Liver (tissue), 9 donors: ENCODE data around the gene SERBP1. TPM values are rescaled to one million over a fixed set of nuclear protein-coding genes. Genes with fewer than 3 reads are reported as not detected.

Source experiments
- DNase-seq: peaks from one replicate; pipeline ENCODE4 v3.0.0-alpha.2; 2017; ENCODE audit warnings: low spot score
- H3K27ac ChIP-seq, 2 donors: one replicate each; pipeline ENCODE4 v1.7.0; 2013; ENCODE audit warnings: inconsistent platforms in 2 of 2, low read length in 2 of 2, control low read depth in 1 of 2, low read depth in 1 of 2, mild to moderate bottlenecking in 1 of 2
- H3K27me3 ChIP-seq, 4 donors: one replicate each; pipeline versions ENCODE4 v1.6.1 to v1.7.0; 2013; ENCODE audit warnings: low read length in 3 of 4, inconsistent platforms in 1 of 4, mild to moderate bottlenecking in 1 of 4, moderate library complexity in 1 of 4; ENCODE audit not compliant: control insufficient read depth in 4 of 4, insufficient read depth in 4 of 4
- H3K36me3 ChIP-seq, 4 donors: one replicate each; pipeline versions ENCODE4 v1.6.1 to v1.7.0; 2013; ENCODE audit warnings: low read length in 3 of 4, mild to moderate bottlenecking in 3 of 4, low read depth in 1 of 4, moderate library complexity in 1 of 4; ENCODE audit not compliant: control insufficient read depth in 4 of 4, insufficient read depth in 3 of 4
- H3K4me1 ChIP-seq, 4 donors: one replicate each; pipeline versions ENCODE4 v1.6.1 to v1.7.0; 2013; ENCODE audit warnings: low read length in 3 of 4, mild to moderate bottlenecking in 3 of 4, moderate library complexity in 1 of 4; ENCODE audit not compliant: control insufficient read depth in 4 of 4, insufficient read depth in 4 of 4
- H3K4me3 ChIP-seq, 3 donors: one replicate each; pipeline versions ENCODE4 v1.6.1 to v1.7.0; 2013; ENCODE audit warnings: low read length in 3 of 3, control low read depth in 1 of 3, low read depth in 1 of 3, mild to moderate bottlenecking in 1 of 3
- H3K9ac ChIP-seq, 2 donors: one replicate each; pipeline ENCODE4 v1.7.0; 2013; ENCODE audit warnings: low read length in 2 of 2, mild to moderate bottlenecking in 2 of 2, moderate library complexity in 2 of 2, control low read depth in 1 of 2, low read depth in 1 of 2
- H3K9me3 ChIP-seq, 4 donors: one replicate each; pipeline versions ENCODE4 v1.6.1 to v1.7.0; 2013; ENCODE audit warnings: low read length in 3 of 4; ENCODE audit not compliant: control insufficient read depth in 4 of 4
- ATF3 ChIP-seq: IDR thresholded peaks from 2 replicates; pipeline ENCODE4 v1.6.1; 2016; ENCODE audit warnings: antibody characterized with exemption
- EGR1 ChIP-seq, 2 donors: IDR thresholded peaks; 2 replicates each; pipeline ENCODE4 v1.6.1; 2016 to 2018; ENCODE audit warnings: antibody characterized with exemption in 2 of 2, low read depth in 2 of 2
- FOXA1 ChIP-seq: IDR thresholded peaks from 2 replicates; pipeline ENCODE4 v1.6.1; 2016; ENCODE audit warnings: antibody characterized with exemption
- FOXA2 ChIP-seq: IDR thresholded peaks from 2 replicates; pipeline ENCODE4 v1.6.1; 2016; ENCODE audit warnings: antibody characterized with exemption
- GABPA ChIP-seq, 2 donors: IDR thresholded peaks in 1 of 2; conservative IDR thresholded peaks in 1 of 2; 2 replicates each; pipeline ENCODE4 v1.6.1; 2016; ENCODE audit warnings: antibody characterized with exemption in 2 of 2, mild to moderate bottlenecking in 1 of 2, moderate library complexity in 1 of 2
- HNF4A ChIP-seq, 2 donors: conservative IDR thresholded peaks; 2 replicates each; pipeline ENCODE4 v1.6.1; 2016; ENCODE audit warnings: antibody characterized with exemption in 2 of 2, mild to moderate bottlenecking in 2 of 2
- HNF4G ChIP-seq: IDR thresholded peaks from 2 replicates; pipeline ENCODE4 v1.6.1; 2016; ENCODE audit warnings: antibody characterized with exemption
- JUND ChIP-seq, 2 donors: IDR thresholded peaks; 2 replicates each; pipeline ENCODE4 v1.6.1; 2016; ENCODE audit warnings: antibody characterized with exemption in 2 of 2
- MAX ChIP-seq: IDR thresholded peaks from 2 replicates; pipeline ENCODE4 v1.6.1; 2016; ENCODE audit warnings: antibody characterized with exemption
- NR2F2 ChIP-seq: IDR thresholded peaks from 2 replicates; pipeline ENCODE4 v1.6.1; 2016; ENCODE audit warnings: antibody characterized with exemption
- RAD21 ChIP-seq, 2 donors: IDR thresholded peaks; 2 replicates each; pipeline ENCODE4 v1.6.1; 2016; ENCODE audit warnings: antibody characterized with exemption in 2 of 2, mild to moderate bottlenecking in 2 of 2
- REST ChIP-seq: IDR thresholded peaks from 2 replicates; pipeline ENCODE4 v1.6.1; 2016; ENCODE audit warnings: antibody characterized with exemption, mild to moderate bottlenecking
- RXRA ChIP-seq, 2 donors: IDR thresholded peaks; 2 replicates each; pipeline ENCODE4 v1.6.1; 2017 to 2018; ENCODE audit warnings: antibody characterized with exemption in 2 of 2, mild to moderate bottlenecking in 1 of 2
- SP1 ChIP-seq: IDR thresholded peaks from 2 replicates; pipeline ENCODE4 v1.6.1; 2018; ENCODE audit warnings: antibody characterized with exemption, mild to moderate bottlenecking
- TAF1 ChIP-seq: conservative IDR thresholded peaks from 2 replicates; pipeline ENCODE4 v1.6.1; 2016; ENCODE audit warnings: antibody characterized with exemption, mild to moderate bottlenecking
- YY1 ChIP-seq: IDR thresholded peaks from 2 replicates; pipeline ENCODE4 v1.6.1; 2016; ENCODE audit warnings: antibody characterized with exemption, mild to moderate bottlenecking
- ZBTB33 ChIP-seq: IDR thresholded peaks from 2 replicates; pipeline ENCODE4 v1.6.1; 2016; ENCODE audit warnings: antibody characterized with exemption
- WGBS: extraction: QIAGEN DNeasy Blood & Tissue Kit; methylation state at CpG from one replicate; pipeline ENCODE4 v1.1.7; 2013; 5-methylcytosine and 5-hydroxymethylcytosine counted together
- polyA plus RNA-seq, 2 donors: library from polyadenylated mRNA; stranded (reverse) in 1 of 2; unstranded in 1 of 2; fragments of 200-250 nt in 1 of 2; fragments of >200 nt in 1 of 2; fragmentation: Nextera tagmentation in 1 of 2; extraction: Ambion mirVana in 1 of 2; gene quantifications; one replicate each; pipeline versions ENCODE4 v1.2.1 to v1.2.3, GENCODE V29; 2013 to 2015
- total RNA-seq, 2 donors: library from RNA; depleted of rRNA; stranded (reverse); fragments of >200 nt; gene quantifications; one replicate each; pipeline ENCODE4 v1.2.3, GENCODE V29; 2014
- donor health status: healthy.
- donor health status: healthy.
- donor health status: healthy.
- donor health status: healthy.
- donor health status: healthy.

The SERBP1 gene
- total and polyA plus RNA-seq, 4 donors, result 66.6 to 140 (median 117) TPM

- TF ChIP-seq REST, result no peak
- no peak for TF ChIP-seq EGR1 (IDR thresholded peaks at IDR 0.05; ENCODE audit: low read depth in 2 of 2)
- no peak for TF ChIP-seq NR2F2
Observed at GRCh38 chr1:67399199-67399993, 30.8 kb downstream of the SERBP1 start (continued).

GRCh38 chr1:67394548-67394947 is 35.7 kb downstream of the SERBP1 start:
- DNase-seq, result no peak
- H3K4me3 ChIP-seq, result no peak overlapping the region
- 98% methylated on average over 4 of the region's 4 CpGs for WGBS

More at GRCh38 chr1:67394548-67394947, 35.7 kb downstream of the SERBP1 start:
- Histone ChIP-seq H3K4me1 (no peaks in the 10 kb centered on the region), H3K9me3 (no peaks in the 10 kb centered on the region), H3K27me3 (no peaks in the 10 kb centered on the region), H3K36me3 (peaks cover 0 to 33% (median 14%) of the 10 kb centered on the region in 4 donors), H3K9ac (no peak overlapping the region), H3K27ac (no peak overlapping the region)
- TF ChIP-seq EGR1 (IDR thresholded peaks at IDR 0.05; ENCODE audit: low read depth in 2 of 2), result no peak
- TF ChIP-seq HNF4G, result no peak
- TF ChIP-seq REST, result no peak
- no peak for TF ChIP-seq FOXA1
- no peak for TF ChIP-seq ZBTB33
- no peak for TF ChIP-seq YY1
- no peak for TF ChIP-seq RAD21 (IDR thresholded peaks at IDR 0.05)
- no peak for TF ChIP-seq TAF1
- no peak for TF ChIP-seq FOXA2
- TF ChIP-seq JUND (IDR thresholded peaks at IDR 0.05), result no peak
- no peak for TF ChIP-seq HNF4A (conservative IDR thresholded peaks at IDR 0.05)
- no peak for TF ChIP-seq ATF3
- TF ChIP-seq RXRA (IDR thresholded peaks at IDR 0.05), result no peak
- TF ChIP-seq SP1, result no peak
- TF ChIP-seq MAX, result no peak
- TF ChIP-seq GABPA (IDR thresholded peaks at IDR 0.05 in 1 of 2, conservative IDR thresholded peaks at IDR 0.05 in 1 of 2), result no peak
